Measurements from ENCODE around the gene PGS1. TPM values are rescaled to one million over a fixed set of nuclear protein-coding genes. Genes with fewer than 3 reads are reported as not detected.

The PGS1 gene
- polyA plus RNA-seq, 3 donors = 26.0 to 87.1 (median 28.0) TPM

DNA sequence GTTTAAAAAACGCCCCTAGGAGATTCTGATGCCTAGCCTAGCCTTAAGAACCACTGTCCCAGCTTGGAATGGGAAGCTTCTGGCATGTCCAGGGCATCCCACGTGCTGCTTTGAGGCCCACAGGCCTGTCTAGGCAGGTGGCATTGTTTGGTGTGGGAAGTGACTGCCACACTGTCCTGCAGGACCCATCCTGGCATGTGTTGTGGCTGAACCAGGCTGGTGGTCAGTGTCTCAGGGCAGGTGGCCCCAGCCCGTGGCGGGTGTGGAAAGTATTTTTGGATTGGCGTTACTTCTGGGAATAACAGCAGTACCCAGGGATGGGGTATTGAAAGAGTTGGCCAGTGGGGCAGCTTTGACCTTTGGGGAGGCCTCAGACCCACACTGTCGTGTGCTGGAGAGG is 27.9 kb downstream of the PGS1 start:
- peaks cover 82 to 94% of the 10 kb centered on the region in 2 donors for H3K36me3 Mint-ChIP-seq
- peaks cover 0 to 2% (median 0%) of the 10 kb centered on the region in 7 donors for H3K9me3 Mint-ChIP-seq
- Histone ChIP-seq H3K27me3 (ENCODE audit: control insufficient read depth in 2 of 2, insufficient read depth in 2 of 2, low read length in 2 of 2) (no peaks in the 10 kb centered on the region), H3K9me3 (replicated peaks in 1 of 2; ENCODE audit: control insufficient read depth in 1 of 2, insufficient read depth in 1 of 2, low read length in 2 of 2) (no peaks in the 10 kb centered on the region), H3K4me3 (replicated peaks in 1 of 3; ENCODE audit: low read depth in 2 of 3, low read length in 3 of 3) (no peak overlapping the region), H3K4me1 (ENCODE audit: control insufficient read depth in 1 of 2, insufficient read depth in 2 of 2, low read length in 2 of 2) (peaks cover 5 to 10% of the 10 kb centered on the region in 2 donors), H2AFZ (ENCODE audit: insufficient read depth, low read depth, low read length, poor library complexity, severe bottlenecking) (no peak overlapping the region), H4K20me1 (ENCODE audit: insufficient read depth, low read length) (peaks cover 68% of the 10 kb centered on the region), H3K4me2 (replicated peaks; ENCODE audit: extremely low read depth, low read length, poor library complexity, severe bottlenecking) (no peak overlapping the region), H3K79me2 (ENCODE audit: insufficient read depth, low read length) (peaks cover 89% of the 10 kb centered on the region), H3K36me3 (replicated peaks in 1 of 2; ENCODE audit: control insufficient read depth in 1 of 2, insufficient read depth in 2 of 2, low read length in 2 of 2) (peaks cover 72 to 90% of the 10 kb centered on the region in 2 donors), H3K9ac (ENCODE audit: insufficient read depth, low read length, poor library complexity, severe bottlenecking) (no peak overlapping the region), H3K27ac (ENCODE audit: low read depth in 1 of 2, low read length in 2 of 2) (peak overlapping the region in 1 of 2 donors; percentile 58)
- intact Hi-C loops (cut with micrococcal nuclease) = loop anchor here in 1 of 2 donors (5.0 kb wide), 1 partner anchor 44 kb away; the partner anchor contains the start of gene SOCS3
- H3K4me1 Mint-ChIP-seq = peaks cover 30% of the 10 kb centered on the region
- H3K27ac Mint-ChIP-seq = peak overlapping the region in 6 of 7 donors; percentile 13 to 71 (median 62)
- H3K27me3 Mint-ChIP-seq (ENCODE audit: low read depth in 3 of 3) = peaks cover 0 to 2% (median 0%) of the 10 kb centered on the region in 3 donors
- no peak for DNase-seq
- 95% methylated on average over 5 of the region's 6 CpGs for WGBS (ENCODE audit: insufficient coverage)
- TF ChIP-seq CTCF (IDR thresholded peaks at IDR 0.05) = no peak
- H3K4me3 Mint-ChIP-seq = peak overlapping the region in 1 of 2 donors; percentile 24

DNA sequence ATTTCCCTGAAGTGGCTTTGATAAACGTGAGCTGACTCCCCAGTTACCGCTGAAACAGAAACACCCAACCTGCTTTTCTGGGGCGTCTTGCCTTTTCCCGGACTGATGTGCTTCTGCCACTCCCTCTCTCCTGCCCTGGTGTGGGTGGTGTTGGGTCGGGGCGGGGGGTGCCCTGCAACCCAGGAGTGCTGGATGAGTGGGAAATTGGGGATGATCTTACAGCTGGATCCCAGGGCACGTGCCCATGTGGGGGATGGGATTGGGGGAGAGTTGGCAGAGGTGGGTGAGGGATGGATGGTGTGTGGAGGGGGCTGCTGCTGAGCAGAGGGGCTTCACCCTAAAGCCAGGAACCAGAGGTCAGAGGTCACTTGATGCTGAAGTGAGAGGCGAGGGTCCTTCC is 28.5 kb downstream of the PGS1 start:
- H3K4me3 Mint-ChIP-seq = no peak overlapping the region
- intact Hi-C loops (cut with micrococcal nuclease) = loop anchor here in 1 of 2 donors (5.0 kb wide), 1 partner anchor 45 kb away; the partner anchor contains the start of gene SOCS3
- H3K79me2 ChIP-seq (ENCODE audit: insufficient read depth, low read length) = peaks cover 94% of the 10 kb centered on the region
- no peaks in the 10 kb centered on the region for H3K27me3 ChIP-seq (ENCODE audit: control insufficient read depth in 2 of 2, insufficient read depth in 2 of 2, low read length in 2 of 2)
- peaks cover 69 to 85% of the 10 kb centered on the region in 2 donors for H3K36me3 ChIP-seq (replicated peaks in 1 of 2; ENCODE audit: control insufficient read depth in 1 of 2, insufficient read depth in 2 of 2, low read length in 2 of 2)
- no peak overlapping the region for H3K4me3 ChIP-seq (replicated peaks in 1 of 3; ENCODE audit: low read depth in 2 of 3, low read length in 3 of 3)
- 86% methylated on average over 3 of the region's 8 CpGs for WGBS (ENCODE audit: insufficient coverage)
- no peak for DNase-seq
- H3K9ac ChIP-seq (ENCODE audit: insufficient read depth, low read length, poor library complexity, severe bottlenecking) = no peak overlapping the region
- peaks cover 29% of the 10 kb centered on the region for H3K4me1 Mint-ChIP-seq
- H3K27ac ChIP-seq (ENCODE audit: low read depth in 1 of 2, low read length in 2 of 2) = peak overlapping the region in 1 of 2 donors; percentile 58
- H3K4me2 ChIP-seq (replicated peaks; ENCODE audit: extremely low read depth, low read length, poor library complexity, severe bottlenecking) = no peak overlapping the region
- peaks cover 80 to 94% of the 10 kb centered on the region in 2 donors for H3K36me3 Mint-ChIP-seq
- peaks cover 0 to 2% (median 0%) of the 10 kb centered on the region in 7 donors for H3K9me3 Mint-ChIP-seq
- peaks cover 0 to 2% (median 0%) of the 10 kb centered on the region in 3 donors for H3K27me3 Mint-ChIP-seq (ENCODE audit: low read depth in 3 of 3)
- H3K4me1 ChIP-seq (ENCODE audit: control insufficient read depth in 1 of 2, insufficient read depth in 2 of 2, low read length in 2 of 2) = peaks cover 7 to 10% of the 10 kb centered on the region in 2 donors
- peak overlapping the region in 6 of 7 donors; percentile 13 to 71 (median 62) for H3K27ac Mint-ChIP-seq
- peaks cover 63% of the 10 kb centered on the region for H4K20me1 ChIP-seq (ENCODE audit: insufficient read depth, low read length)
- H3K9me3 ChIP-seq (replicated peaks in 1 of 2; ENCODE audit: control insufficient read depth in 1 of 2, insufficient read depth in 1 of 2, low read length in 2 of 2) = no peaks in the 10 kb centered on the region
- no peak for TF ChIP-seq CTCF (IDR thresholded peaks at IDR 0.05)
- no peak overlapping the region for H2AFZ ChIP-seq (ENCODE audit: insufficient read depth, low read depth, low read length, poor library complexity, severe bottlenecking)

Data from CD14-positive monocyte (primary cell).